Endothelial cell (in vitro differentiated cells): Measurements from ENCODE around the gene NAALADL2. TPM values are rescaled to one million over a fixed set of nuclear protein-coding genes. Genes with fewer than 3 reads are reported as not detected.

ENCODE experiments used
- DNase-seq: peaks from one replicate; pipeline ENCODE4 v3.0.0; 2021; ENCODE audit warnings: low spot score
- H3K27ac Mint-ChIP-seq: one replicate; pipeline ENCODE4 v1.8.0; 2021; ENCODE audit warnings: mixed read lengths, inconsistent platforms; ENCODE audit not compliant: unreplicated experiment
- H3K27me3 Mint-ChIP-seq: one replicate; pipeline ENCODE4 v1.8.0; 2021; ENCODE audit warnings: mild to moderate bottlenecking, moderate library complexity, mixed read lengths, inconsistent platforms; ENCODE audit not compliant: unreplicated experiment
- H3K36me3 Mint-ChIP-seq: one replicate; pipeline ENCODE4 v1.8.0; 2021; ENCODE audit warnings: mild to moderate bottlenecking, low read depth, mixed read lengths, inconsistent platforms; ENCODE audit not compliant: unreplicated experiment
- H3K4me1 Mint-ChIP-seq: one replicate; pipeline ENCODE4 v1.8.0; 2021; ENCODE audit warnings: mild to moderate bottlenecking, mixed read lengths, inconsistent platforms; ENCODE audit not compliant: unreplicated experiment
- H3K4me3 Mint-ChIP-seq: one replicate; pipeline ENCODE4 v1.8.0; 2021; ENCODE audit warnings: mild to moderate bottlenecking, mixed read lengths, inconsistent platforms; ENCODE audit not compliant: unreplicated experiment
- H3K9me3 Mint-ChIP-seq: one replicate; pipeline ENCODE4 v1.8.0; 2021; ENCODE audit warnings: mixed read lengths, inconsistent platforms; ENCODE audit not compliant: unreplicated experiment
- total RNA-seq: library from RNA; stranded (reverse); fragmentation: NEBNext Ultra II Directional; extraction: Animal tissue kit (Norgen Biotek cat#: 25700); gene quantifications from one replicate; pipeline ENCODE4 v1.2.1, GENCODE V29; 2021; ENCODE audit not compliant: unreplicated experiment
- TF ChIP-seq, protein P1 (sequence below): fragments of 200-600 bp; sonication (generic); IDR thresholded peaks from one replicate; pipeline ENCODE4 v1.5.0; 2021; ENCODE audit warnings: antibody characterized with exemption; ENCODE audit not compliant: unreplicated experiment

Gene NAALADL2
- total RNA-seq, 1 donor from 2014 or later: 3.5 TPM

DNA sequence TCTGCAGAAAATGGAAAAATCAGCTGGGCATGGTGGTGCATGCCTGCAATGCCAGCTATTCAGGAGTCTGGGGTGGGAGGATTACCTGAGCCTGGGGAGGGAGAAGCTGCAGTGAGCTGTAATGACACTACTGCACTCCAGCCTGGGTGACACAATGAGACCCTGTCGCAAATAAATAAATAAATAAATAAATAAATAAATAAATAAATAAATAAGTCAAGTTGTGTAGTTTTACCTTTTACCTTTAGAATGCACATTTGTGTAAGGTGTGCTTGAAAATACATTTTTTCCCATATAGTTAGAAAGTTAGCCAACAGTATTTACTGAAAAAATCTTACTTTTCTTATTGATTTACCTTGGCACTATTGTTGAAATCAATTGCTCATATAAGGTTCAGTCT, 515.6 kb downstream of the NAALADL2 start:
- H3K27me3 Mint-ChIP-seq: no peaks in the 10 kb centered on the region
- DNase-seq: no peak

DNA sequence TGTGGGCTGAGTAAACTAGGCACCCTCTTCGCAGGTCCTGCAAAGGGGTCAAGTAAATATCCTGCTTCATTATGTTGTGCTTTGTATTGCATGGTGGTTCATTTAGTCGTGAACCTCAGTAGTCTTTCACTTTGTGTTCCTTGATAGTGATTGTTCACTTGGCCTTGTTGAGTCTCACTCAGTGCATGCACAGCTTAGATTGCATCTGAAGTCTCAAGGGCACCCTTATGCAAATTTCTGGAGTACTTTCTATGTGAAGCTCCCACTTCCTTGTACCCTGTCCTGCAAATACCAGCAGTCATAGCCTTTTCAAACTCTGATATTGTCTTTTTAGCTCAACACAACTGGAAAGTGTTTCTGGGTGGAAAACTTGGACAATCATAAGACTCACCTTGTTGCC, 519.2 kb downstream of the NAALADL2 start:
- Mint-ChIP-seq H3K36me3 (no peaks in the 10 kb centered on the region), H3K9me3 (no peaks in the 10 kb centered on the region), H3K4me1 (no peaks in the 10 kb centered on the region), H3K27ac (no peak overlapping the region), H3K27me3 (no peaks in the 10 kb centered on the region), H3K4me3 (no peak overlapping the region)
- DNase-seq: no peak
- TF ChIP-seq, protein P1, sequence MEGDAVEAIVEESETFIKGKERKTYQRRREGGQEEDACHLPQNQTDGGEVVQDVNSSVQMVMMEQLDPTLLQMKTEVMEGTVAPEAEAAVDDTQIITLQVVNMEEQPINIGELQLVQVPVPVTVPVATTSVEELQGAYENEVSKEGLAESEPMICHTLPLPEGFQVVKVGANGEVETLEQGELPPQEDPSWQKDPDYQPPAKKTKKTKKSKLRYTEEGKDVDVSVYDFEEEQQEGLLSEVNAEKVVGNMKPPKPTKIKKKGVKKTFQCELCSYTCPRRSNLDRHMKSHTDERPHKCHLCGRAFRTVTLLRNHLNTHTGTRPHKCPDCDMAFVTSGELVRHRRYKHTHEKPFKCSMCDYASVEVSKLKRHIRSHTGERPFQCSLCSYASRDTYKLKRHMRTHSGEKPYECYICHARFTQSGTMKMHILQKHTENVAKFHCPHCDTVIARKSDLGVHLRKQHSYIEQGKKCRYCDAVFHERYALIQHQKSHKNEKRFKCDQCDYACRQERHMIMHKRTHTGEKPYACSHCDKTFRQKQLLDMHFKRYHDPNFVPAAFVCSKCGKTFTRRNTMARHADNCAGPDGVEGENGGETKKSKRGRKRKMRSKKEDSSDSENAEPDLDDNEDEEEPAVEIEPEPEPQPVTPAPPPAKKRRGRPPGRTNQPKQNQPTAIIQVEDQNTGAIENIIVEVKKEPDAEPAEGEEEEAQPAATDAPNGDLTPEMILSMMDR: no peak

More for the DNA sequence above, 515.6 kb downstream of the NAALADL2 start:
- Mint-ChIP-seq H3K4me3 (no peak overlapping the region), H3K27ac (no peak overlapping the region), H3K4me1 (no peaks in the 10 kb centered on the region), H3K9me3 (no peaks in the 10 kb centered on the region), H3K36me3 (no peaks in the 10 kb centered on the region)
- TF ChIP-seq, protein P1: no peak

DNA sequence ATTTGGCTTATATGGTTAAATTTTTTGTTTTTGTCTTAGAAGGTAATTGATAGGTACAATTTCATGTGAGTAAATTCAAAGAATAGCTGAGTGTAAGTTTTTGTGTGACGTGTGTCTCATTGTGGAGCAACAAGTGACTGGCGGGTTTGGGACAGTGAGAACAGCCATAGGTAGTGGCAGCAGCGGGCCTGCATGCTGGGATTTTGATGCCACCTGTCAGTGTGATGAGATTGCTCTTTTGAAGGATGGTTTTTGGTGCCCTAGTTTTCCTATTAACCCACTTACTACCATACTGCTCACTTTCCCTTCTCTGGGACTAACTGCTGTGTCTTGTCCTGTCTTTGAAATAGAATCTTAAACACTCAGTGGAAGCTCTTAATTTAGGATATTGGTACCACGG, 522.6 kb downstream of the NAALADL2 start:
- Mint-ChIP-seq H3K36me3 (no peaks in the 10 kb centered on the region), H3K4me3 (no peak overlapping the region), H3K4me1 (no peaks in the 10 kb centered on the region), H3K9me3 (no peaks in the 10 kb centered on the region), H3K27me3 (no peaks in the 10 kb centered on the region), H3K27ac (no peak overlapping the region)
- TF ChIP-seq, protein P1: no peak
- DNase-seq: no peak

DNA sequence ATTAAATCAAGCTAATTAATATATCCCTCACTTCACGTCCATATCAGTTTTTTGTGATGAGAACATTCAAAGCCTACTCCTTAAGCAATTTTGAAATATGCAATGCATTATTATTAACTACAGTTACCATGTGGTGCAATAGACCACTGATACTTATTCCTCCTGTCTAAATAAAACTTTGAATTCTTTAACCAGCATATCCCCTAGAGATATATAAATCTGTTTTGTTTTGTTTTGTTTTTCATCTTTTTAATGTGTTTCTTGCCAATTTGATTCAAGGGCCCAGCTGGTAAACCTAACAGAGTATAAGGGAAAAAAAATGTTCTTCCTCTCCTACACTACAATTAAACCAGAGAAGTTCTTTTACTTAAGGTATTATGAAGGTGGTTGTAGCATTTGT, 524.2 kb downstream of the NAALADL2 start:
- Mint-ChIP-seq H3K9me3 (no peaks in the 10 kb centered on the region), H3K27ac (no peak overlapping the region), H3K27me3 (no peaks in the 10 kb centered on the region), H3K4me1 (no peaks in the 10 kb centered on the region), H3K36me3 (no peaks in the 10 kb centered on the region), H3K4me3 (no peak overlapping the region)
- TF ChIP-seq, protein P1: no peak
- no peak for DNase-seq

DNA sequence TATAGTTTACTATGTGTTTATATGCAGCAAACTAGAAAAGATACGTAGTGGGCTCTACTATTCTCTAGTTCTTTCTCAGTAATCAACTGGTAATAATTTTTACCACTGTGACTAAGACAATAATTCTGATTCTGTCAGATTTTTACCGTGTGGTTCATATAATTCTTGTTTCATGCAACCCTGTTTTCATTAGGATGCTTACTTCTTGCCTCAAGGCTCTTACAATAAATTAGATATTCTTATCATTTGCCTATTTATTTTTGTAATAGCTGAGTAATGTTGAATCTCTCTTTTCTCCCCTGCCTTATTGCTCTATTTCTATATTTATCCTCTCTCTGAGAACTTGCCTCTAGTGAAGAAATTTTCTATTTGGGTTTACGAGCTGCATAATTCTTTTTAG, 524.7 kb downstream of the NAALADL2 start:
- H3K4me1 Mint-ChIP-seq: no peaks in the 10 kb centered on the region
- no peaks in the 10 kb centered on the region for H3K9me3 Mint-ChIP-seq
- H3K27me3 Mint-ChIP-seq: no peaks in the 10 kb centered on the region
- TF ChIP-seq, protein P1: no peak
- DNase-seq: no peak
- H3K36me3 Mint-ChIP-seq: no peaks in the 10 kb centered on the region
- H3K27ac Mint-ChIP-seq: no peak overlapping the region
- H3K4me3 Mint-ChIP-seq: no peak overlapping the region
